ENCODE measurements around the gene TOMT. TPM values are rescaled to one million over a fixed set of nuclear protein-coding genes. Genes with fewer than 3 reads are reported as not detected.
A peak's percentile ranks its signal among the peaks of the same experiment; 100 is the strongest.
"Not testable (repeated sequence)": the region's sequence is repeated elsewhere in the genome, so short reads cannot be mapped to it uniquely, and the experiment has no call there.

Gene TOMT
- total RNA-seq, 1 experiment from 2014 or later, result not detected

- no peaks in the 10 kb centered on the region for H3K36me3 ChIP-seq
- no peaks in the 10 kb centered on the region for H3K27me3 ChIP-seq (replicated peaks)
- peak; percentile 43 to 50 for DNase-seq (ENCODE audit: low read depth in 1 of 2, low spot score in 2 of 2)
- peaks cover 30% of the 10 kb centered on the region for H3K4me1 ChIP-seq (replicated peaks)
- no peak overlapping the region for H3K4me3 ChIP-seq
- no peaks in the 10 kb centered on the region for H3K9me3 ChIP-seq (replicated peaks)
- peak overlapping the region; percentile 76 for H3K27ac ChIP-seq
Observed at GRCh38 chr11:72144807-72145565, 39.3 kb downstream of the TOMT start.

GRCh38 chr11:72146625-72147024, 40.9 kb downstream of the TOMT start:
- Histone ChIP-seq H3K9me3 (replicated peaks) (no peaks in the 10 kb centered on the region), H3K36me3 (no peaks in the 10 kb centered on the region), H3K27me3 (replicated peaks) (no peaks in the 10 kb centered on the region), H3K27ac (no peak overlapping the region), H3K4me1 (replicated peaks) (peaks cover 18% of the 10 kb centered on the region), H3K4me3 (no peak overlapping the region)
- DNase-seq (ENCODE audit: low read depth in 1 of 2, low spot score in 2 of 2), result no peak

- H3K36me3 ChIP-seq, result no peaks in the 10 kb centered on the region
- no peaks in the 10 kb centered on the region for H3K4me1 ChIP-seq (replicated peaks)
- DNase-seq (ENCODE audit: low read depth in 1 of 2, low spot score in 2 of 2), result no peak
- H3K9me3 ChIP-seq (replicated peaks), result no peaks in the 10 kb centered on the region
- H3K4me3 ChIP-seq, result no peak overlapping the region
- H3K27ac ChIP-seq, result no peak overlapping the region
- no peaks in the 10 kb centered on the region for H3K27me3 ChIP-seq (replicated peaks)
Observed at GRCh38 chr11:72150882-72151281, 45.2 kb downstream of the TOMT start.

GRCh38 chr11:72153874-72154273, 48.1 kb downstream of the TOMT start:
- H3K27ac ChIP-seq; H3K27me3 ChIP-seq (replicated peaks); H3K36me3 ChIP-seq; H3K9me3 ChIP-seq (replicated peaks); DNase-seq (ENCODE audit: low read depth in 1 of 2, low spot score in 2 of 2); H3K4me1 ChIP-seq (replicated peaks); H3K4me3 ChIP-seq: not testable (repeated sequence)

- DNase-seq (ENCODE audit: low read depth in 1 of 2, low spot score in 2 of 2), result no peak
- Histone ChIP-seq H3K36me3 (no peaks in the 10 kb centered on the region), H3K9me3 (replicated peaks) (no peaks in the 10 kb centered on the region), H3K27ac (no peak overlapping the region), H3K27me3 (replicated peaks) (no peaks in the 10 kb centered on the region), H3K4me1 (replicated peaks) (no peaks in the 10 kb centered on the region), H3K4me3 (no peak overlapping the region)
Observed at GRCh38 chr11:72154816-72155215, 49.1 kb downstream of the TOMT start.

GRCh38 chr11:72155751-72156150, 50.0 kb downstream of the TOMT start:
- no peaks in the 10 kb centered on the region for H3K36me3 ChIP-seq

GRCh38 chr11:72157131-72157530, 51.4 kb downstream of the TOMT start:
- Histone ChIP-seq H3K4me3 (no peak overlapping the region), H3K36me3 (no peaks in the 10 kb centered on the region), H3K9me3 (replicated peaks) (no peaks in the 10 kb centered on the region), H3K4me1 (replicated peaks) (peaks cover 3% of the 10 kb centered on the region; the same call in 1 of the 2 replicates), H3K27me3 (replicated peaks) (no peaks in the 10 kb centered on the region), H3K27ac (no peak overlapping the region)
- DNase-seq (ENCODE audit: low read depth in 1 of 2, low spot score in 2 of 2), result no peak

More at GRCh38 chr11:72155751-72156150, 50.0 kb downstream of the TOMT start:
- Histone ChIP-seq H3K27ac (no peak overlapping the region), H3K4me3 (no peak overlapping the region), H3K27me3 (replicated peaks) (no peaks in the 10 kb centered on the region), H3K4me1 (replicated peaks) (peaks cover 3% of the 10 kb centered on the region; the same call in 1 of the 2 replicates), H3K9me3 (replicated peaks) (no peaks in the 10 kb centered on the region)
- DNase-seq (ENCODE audit: low read depth in 1 of 2, low spot score in 2 of 2), result no peak

Other genes with a start within 250 kb of the TOMT start
- gene DEFB131B, start 227.5 kb upstream of the TOMT start, total RNA-seq (2014; rRNA removed; shearing (Covaris generic)), result not detected in 2 replicates
- 0.47 and 3.2 TPM in 2 replicates for gene XNDC1N, start 177.3 kb upstream of the TOMT start, total RNA-seq (2014; rRNA removed; shearing (Covaris generic))
- gene RNF121, start 176.9 kb upstream of the TOMT start, total RNA-seq (2014; rRNA removed; shearing (Covaris generic)), result 6.4 and 21.4 TPM in 2 replicates
- 0.06 and 3.3 TPM in 2 replicates for gene IL18BP, start 107.0 kb upstream of the TOMT start, total RNA-seq (2014; rRNA removed; shearing (Covaris generic))
- 38.4 and 46.4 TPM in 2 replicates for gene NUMA1, start 25.4 kb upstream of the TOMT start, total RNA-seq (2014; rRNA removed; shearing (Covaris generic))
- 4.1 TPM in 1 of 2 replicates, not detected in the other for gene LRRC51, start 25.1 kb upstream of the TOMT start, total RNA-seq (2014; rRNA removed; shearing (Covaris generic))
- 51.2 and 76.8 TPM in 2 replicates for gene LAMTOR1, start 2.6 kb upstream of the TOMT start, total RNA-seq (2014; rRNA removed; shearing (Covaris generic))
- gene ANAPC15, start 6.8 kb downstream of the TOMT start, total RNA-seq (2014; rRNA removed; shearing (Covaris generic)), result 23.5 and 46.9 TPM in 2 replicates
- gene FOLR3, start 29.8 kb downstream of the TOMT start, total RNA-seq (2014; rRNA removed; shearing (Covaris generic)), result not detected in 2 replicates
- 0.29 TPM in 1 of 2 replicates, not detected in the other for gene FOLR1, start 86.2 kb downstream of the TOMT start, total RNA-seq (2014; rRNA removed; shearing (Covaris generic))
- gene FOLR2, start 110.9 kb downstream of the TOMT start, total RNA-seq (2014; rRNA removed; shearing (Covaris generic)), result not detected in 2 replicates
- 21.5 and 27.7 TPM in 2 replicates for gene INPPL1, start 118.8 kb downstream of the TOMT start, total RNA-seq (2014; rRNA removed; shearing (Covaris generic))
- gene PHOX2A, start 138.3 kb downstream of the TOMT start, total RNA-seq (2014; rRNA removed; shearing (Covaris generic)), result not detected in 2 replicates

Measured in SJSA1 (cell line).